ENCODE results near the gene RABGEF1. TPM values are rescaled to one million over a fixed set of nuclear protein-coding genes. Genes with fewer than 3 reads are reported as not detected.
"Not testable (repeated sequence)": the region's sequence is repeated elsewhere in the genome, so short reads cannot be mapped to it uniquely, and the experiment has no call there.

Gene RABGEF1
- total RNA-seq, 2 donors from 2014 or later: 16.3 to 25.5 TPM

GRCh38 chr7:66697449-66698438 is 42.8 kb upstream of the RABGEF1 start:
- no peak for TF ChIP-seq CTCF (IDR thresholded peaks at IDR 0.05)
- Histone ChIP-seq H3K4me1 (peaks cover 0 to 23% of the 10 kb centered on the region in 2 donors), H3K9me3 (no peaks in the 10 kb centered on the region), H3K27me3 (no peaks in the 10 kb centered on the region), H3K36me3 (no peaks in the 10 kb centered on the region), H3K4me3 (no peak overlapping the region), H3K27ac (no peak overlapping the region)
- DNase-seq (ENCODE audit: low spot score): no peak

GRCh38 chr7:66698652-66699205 is 41.8 kb upstream of the RABGEF1 start:
- TF ChIP-seq CTCF (IDR thresholded peaks at IDR 0.05): no peak
- Histone ChIP-seq H3K9me3 (no peaks in the 10 kb centered on the region), H3K4me1 (peaks cover 0 to 23% of the 10 kb centered on the region in 2 donors), H3K27ac (no peak overlapping the region), H3K36me3 (no peaks in the 10 kb centered on the region), H3K4me3 (no peak overlapping the region), H3K27me3 (no peaks in the 10 kb centered on the region)
- DNase-seq (ENCODE audit: low spot score): no peak

- Histone ChIP-seq H3K9me3 (no peaks in the 10 kb centered on the region), H3K4me3 (no peak overlapping the region), H3K36me3 (no peaks in the 10 kb centered on the region), H3K27ac (no peak overlapping the region), H3K4me1 (peaks cover 0 to 23% of the 10 kb centered on the region in 2 donors), H3K27me3 (no peaks in the 10 kb centered on the region)
- DNase-seq (ENCODE audit: low spot score): no peak
- no peak for TF ChIP-seq CTCF (IDR thresholded peaks at IDR 0.05)
Observed at GRCh38 chr7:66699998-66700397, 40.5 kb upstream of the RABGEF1 start.

GRCh38 chr7:66700633-66701131 is 39.9 kb upstream of the RABGEF1 start:
- Histone ChIP-seq H3K27ac (no peak overlapping the region), H3K9me3 (no peaks in the 10 kb centered on the region)

GRCh38 chr7:66707825-66708224 is 32.7 kb upstream of the RABGEF1 start:
- Histone ChIP-seq H3K27me3 (no peaks in the 10 kb centered on the region), H3K4me1 (no peaks in the 10 kb centered on the region), H3K27ac (no peak overlapping the region), H3K4me3 (no peak overlapping the region), H3K36me3 (no peaks in the 10 kb centered on the region), H3K9me3 (no peaks in the 10 kb centered on the region)
- DNase-seq (ENCODE audit: low spot score): no peak
- no peak for TF ChIP-seq CTCF (IDR thresholded peaks at IDR 0.05)

More at GRCh38 chr7:66700633-66701131, 39.9 kb upstream of the RABGEF1 start:
- H3K4me1 ChIP-seq: peaks cover 0 to 23% of the 10 kb centered on the region in 2 donors
- H3K4me3 ChIP-seq: no peak overlapping the region
- no peaks in the 10 kb centered on the region for H3K27me3 ChIP-seq
- no peak for DNase-seq (ENCODE audit: low spot score)
- H3K36me3 ChIP-seq: no peaks in the 10 kb centered on the region
- TF ChIP-seq CTCF (IDR thresholded peaks at IDR 0.05): no peak

GRCh38 chr7:66710752-66711151 is 29.8 kb upstream of the RABGEF1 start:
- H3K9me3 ChIP-seq; H3K27me3 ChIP-seq; H3K4me1 ChIP-seq; H3K27ac ChIP-seq; H3K4me3 ChIP-seq; H3K36me3 ChIP-seq; DNase-seq (ENCODE audit: low spot score): not testable (repeated sequence)
